HG02759 (cell line): ENCODE data around the gene ISLR.

Experiments
- ATAC-seq: cut with Tn5 transposase; IDR thresholded peaks from one replicate; pipeline ENCODE4 v1.9.1; 2021; ENCODE audit warnings: mild to moderate bottlenecking, moderate library complexity; ENCODE audit not compliant: unreplicated experiment

The ISLR gene

GRCh38 chr15:74209997-74210671, 36.6 kb downstream of the ISLR start:
- no peak for ATAC-seq

- ATAC-seq = no peak
These were observed 37.2 kb downstream of the ISLR start for GRCh38 chr15:74210729-74211128.

GRCh38 chr15:74211656-74212055, 38.1 kb downstream of the ISLR start:
- ATAC-seq = no peak

- ATAC-seq = no peak
These were observed 39.0 kb downstream of the ISLR start for GRCh38 chr15:74212494-74212893.

GRCh38 chr15:74213858-74214284, 40.4 kb downstream of the ISLR start:
- ATAC-seq = no peak

- no peak for ATAC-seq
These were observed 41.0 kb downstream of the ISLR start for GRCh38 chr15:74214324-74215021.

GRCh38 chr15:74215958-74216357, 42.4 kb downstream of the ISLR start:
- ATAC-seq = no peak

GRCh38 chr15:74216949-74217348, 43.4 kb downstream of the ISLR start:
- ATAC-seq = no peak

GRCh38 chr15:74217907-74218885, 44.7 kb downstream of the ISLR start:
- no peak for ATAC-seq

GRCh38 chr15:74220475-74221248, 47.2 kb downstream of the ISLR start:
- ATAC-seq = no peak

- ATAC-seq = no peak
These were observed 48.1 kb downstream of the ISLR start for GRCh38 chr15:74221399-74222239.

GRCh38 chr15:74222240-74223119, 49.0 kb downstream of the ISLR start:
- no peak for ATAC-seq

- no peak for ATAC-seq
These were observed 52.4 kb downstream of the ISLR start for GRCh38 chr15:74225928-74226327.
